ENCODE measurements around the gene ZNF639.

Gene ZNF639

DNA sequence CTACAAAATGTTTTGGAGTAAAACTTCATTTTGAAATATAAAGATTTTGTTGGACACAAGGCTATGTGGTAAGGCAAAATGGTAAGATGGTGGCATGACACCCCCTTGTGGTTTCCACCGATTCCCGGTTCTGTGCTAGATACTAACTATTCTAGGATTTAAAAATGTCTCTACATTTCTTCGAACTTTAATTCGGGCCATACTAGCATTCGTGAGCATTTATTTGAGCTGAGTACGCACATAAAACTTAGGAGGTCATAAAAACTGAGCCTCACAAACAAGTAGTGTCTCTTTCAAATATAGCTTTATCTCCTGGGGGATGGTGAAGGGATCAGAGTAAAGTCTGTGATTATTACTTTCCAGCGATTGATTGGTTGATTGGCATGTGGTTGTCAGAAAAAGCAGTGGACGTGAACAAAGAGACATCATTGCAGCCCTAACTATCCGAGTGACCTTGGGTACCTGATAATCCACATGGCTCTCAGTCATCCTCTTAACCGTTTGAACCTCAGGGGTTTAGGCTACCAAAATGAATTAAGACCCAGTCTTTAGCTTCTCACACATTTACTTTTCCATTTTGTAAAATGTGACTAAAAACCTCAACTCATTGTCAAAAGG lies 1.1 kb upstream of the ZNF639 start:
- peak; percentile 33 for DNase-seq

DNA sequence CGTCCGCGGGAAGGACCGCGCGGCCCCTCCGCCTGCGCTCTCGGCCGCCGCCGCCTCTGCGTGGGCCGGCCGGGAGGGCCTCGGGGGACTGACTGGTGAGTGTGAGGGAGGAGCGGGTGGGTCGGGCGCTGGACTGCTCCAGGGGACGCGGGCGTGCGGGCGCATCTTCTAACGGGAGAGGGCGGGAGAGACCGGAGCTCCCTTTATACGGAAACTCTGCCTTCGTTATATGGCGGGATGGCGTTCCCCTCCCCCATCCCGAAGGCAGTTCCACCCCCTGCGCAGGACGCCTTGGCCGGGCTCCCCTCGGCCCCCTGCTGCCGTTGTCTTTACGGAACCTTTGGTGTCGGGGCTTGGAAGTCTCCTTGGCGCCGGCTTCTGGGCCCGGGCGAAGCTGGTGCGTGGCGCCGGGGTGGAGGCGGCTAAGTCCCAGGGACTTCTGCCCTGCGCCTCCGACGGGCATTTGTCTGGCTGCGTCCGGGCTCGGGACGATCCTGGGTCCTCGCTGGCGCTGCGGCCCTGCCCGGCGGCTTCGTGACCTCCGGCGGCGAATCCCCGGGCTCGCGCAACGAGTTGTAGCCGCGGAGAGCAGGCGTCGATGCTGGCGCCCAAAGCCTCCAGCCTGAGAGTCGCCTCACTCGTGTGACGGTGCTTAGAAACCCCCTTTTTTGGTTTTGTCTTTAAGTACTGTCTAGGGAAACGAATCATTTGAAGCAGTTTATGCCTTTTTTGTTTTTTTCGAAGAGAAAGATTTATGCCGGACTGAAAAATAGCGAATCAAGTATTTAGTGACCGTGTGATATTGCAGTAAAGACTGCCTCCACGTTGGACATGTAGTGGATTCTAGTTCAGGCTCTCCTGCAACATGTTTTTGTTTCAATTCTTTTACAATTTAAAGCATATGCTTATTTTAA lies 623 bp downstream of the ZNF639 start:
- DNase-seq, result peak; percentile 67

DNA sequence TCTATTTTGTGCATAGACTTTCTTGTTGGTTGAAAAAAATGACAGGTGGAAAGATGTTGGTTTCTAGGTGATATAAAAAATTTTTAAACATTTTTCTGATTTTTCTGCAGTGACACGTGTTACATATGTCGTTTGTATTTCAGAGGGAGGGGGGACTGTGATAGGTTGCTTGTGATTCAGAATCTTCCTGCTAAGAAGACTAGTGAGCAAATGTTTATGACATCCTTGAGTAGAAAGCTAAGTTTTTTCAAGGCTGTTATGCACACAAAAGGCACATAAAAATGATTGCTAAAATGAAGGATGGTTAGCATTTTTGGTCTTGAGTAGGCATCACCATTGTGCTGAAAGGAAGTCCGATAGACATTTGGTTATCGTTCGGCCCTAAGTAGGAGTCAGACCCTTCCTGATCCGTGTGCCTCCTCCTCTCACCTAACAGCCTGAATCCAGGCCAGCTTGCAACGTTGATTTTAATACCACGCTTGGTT lies 1.5 kb downstream of the ZNF639 start:
- DNase-seq, result peak; percentile 13

DNA sequence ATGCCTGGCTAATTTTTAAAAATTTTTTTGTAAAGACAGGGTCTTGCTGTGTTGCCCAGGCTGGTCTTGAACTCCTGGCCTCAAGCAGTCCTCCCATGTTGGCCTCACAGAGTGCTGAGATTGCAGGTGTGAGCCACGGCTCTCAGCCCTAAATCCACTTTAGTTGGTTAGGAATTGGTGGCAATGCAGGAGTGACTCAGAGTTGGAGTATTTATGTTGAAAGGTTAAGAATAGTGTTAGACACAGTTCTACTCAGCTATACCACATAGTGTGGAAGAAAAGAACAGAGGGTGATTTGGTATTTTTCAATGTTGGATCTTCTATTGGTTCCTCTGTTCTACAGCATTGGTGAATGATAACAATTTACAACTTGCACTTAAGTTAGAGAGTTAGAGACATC lies 7.6 kb downstream of the ZNF639 start:
- no peak for DNase-seq

DNA sequence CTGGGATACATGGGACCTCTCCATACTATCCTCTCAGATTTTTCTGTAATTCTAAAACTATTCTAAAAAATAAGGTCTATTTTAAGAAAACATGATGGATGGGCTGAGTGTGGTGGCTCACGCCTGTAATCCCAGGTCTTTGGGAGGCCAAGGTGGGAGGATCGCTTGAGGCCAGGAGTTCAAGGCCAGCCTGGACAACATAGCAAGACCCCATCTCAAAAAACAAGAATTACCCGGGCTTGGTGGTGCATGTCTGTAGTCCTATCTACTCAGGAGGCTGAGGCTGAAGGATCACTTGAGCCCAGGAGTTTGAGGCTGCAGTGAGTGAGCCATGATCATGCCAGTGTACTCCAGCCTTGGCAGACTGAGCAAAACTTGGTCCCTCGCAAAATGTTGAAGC lies 9.4 kb downstream of the ZNF639 start:
- no peak for DNase-seq

DNA sequence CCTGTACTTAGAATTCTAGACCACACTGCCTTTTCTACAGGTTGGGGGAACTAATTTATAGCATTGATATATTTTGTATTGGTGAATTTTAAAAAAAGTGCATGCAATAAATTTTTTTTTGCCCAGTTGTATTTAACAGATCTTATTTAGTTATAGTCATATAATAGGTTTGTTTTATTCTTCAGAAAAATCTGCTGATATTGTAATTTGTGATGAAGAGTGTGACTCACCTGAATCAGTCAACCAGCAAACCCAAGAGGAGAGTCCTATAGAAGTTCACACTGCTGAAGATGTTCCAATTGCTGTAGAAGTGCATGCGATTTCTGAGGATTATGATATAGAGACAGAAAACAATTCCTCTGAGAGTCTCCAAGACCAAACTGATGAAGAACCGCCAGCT lies 10.3 kb downstream of the ZNF639 start:
- no peak for DNase-seq

DNA sequence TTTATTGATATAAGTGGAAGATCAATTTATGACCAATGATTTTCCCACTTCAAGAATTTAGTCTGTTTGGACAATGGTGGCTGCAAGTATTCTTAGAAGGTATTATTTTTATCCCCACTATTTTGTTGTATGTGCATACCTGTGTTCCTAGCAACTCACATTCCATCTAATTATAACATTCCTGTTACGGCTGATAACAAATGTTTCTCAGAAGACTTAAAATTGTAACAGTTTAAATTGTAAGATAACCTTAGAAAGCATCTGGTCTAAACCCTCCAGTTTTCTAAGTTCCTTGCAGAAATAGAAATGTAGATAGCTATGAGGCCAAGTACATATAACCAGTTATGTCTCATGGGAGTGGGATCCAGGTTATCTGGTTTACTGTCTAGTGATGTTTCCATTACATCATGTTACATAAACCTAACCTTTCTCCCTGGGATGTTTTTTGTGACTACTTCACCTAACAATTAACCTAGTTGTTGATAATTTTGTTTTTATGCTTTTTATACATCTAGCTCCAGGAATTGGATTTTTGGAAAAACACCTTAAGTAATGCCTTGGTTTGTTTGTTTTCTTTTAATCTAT lies 13.6 kb downstream of the ZNF639 start:
- DNase-seq, result no peak

DNA sequence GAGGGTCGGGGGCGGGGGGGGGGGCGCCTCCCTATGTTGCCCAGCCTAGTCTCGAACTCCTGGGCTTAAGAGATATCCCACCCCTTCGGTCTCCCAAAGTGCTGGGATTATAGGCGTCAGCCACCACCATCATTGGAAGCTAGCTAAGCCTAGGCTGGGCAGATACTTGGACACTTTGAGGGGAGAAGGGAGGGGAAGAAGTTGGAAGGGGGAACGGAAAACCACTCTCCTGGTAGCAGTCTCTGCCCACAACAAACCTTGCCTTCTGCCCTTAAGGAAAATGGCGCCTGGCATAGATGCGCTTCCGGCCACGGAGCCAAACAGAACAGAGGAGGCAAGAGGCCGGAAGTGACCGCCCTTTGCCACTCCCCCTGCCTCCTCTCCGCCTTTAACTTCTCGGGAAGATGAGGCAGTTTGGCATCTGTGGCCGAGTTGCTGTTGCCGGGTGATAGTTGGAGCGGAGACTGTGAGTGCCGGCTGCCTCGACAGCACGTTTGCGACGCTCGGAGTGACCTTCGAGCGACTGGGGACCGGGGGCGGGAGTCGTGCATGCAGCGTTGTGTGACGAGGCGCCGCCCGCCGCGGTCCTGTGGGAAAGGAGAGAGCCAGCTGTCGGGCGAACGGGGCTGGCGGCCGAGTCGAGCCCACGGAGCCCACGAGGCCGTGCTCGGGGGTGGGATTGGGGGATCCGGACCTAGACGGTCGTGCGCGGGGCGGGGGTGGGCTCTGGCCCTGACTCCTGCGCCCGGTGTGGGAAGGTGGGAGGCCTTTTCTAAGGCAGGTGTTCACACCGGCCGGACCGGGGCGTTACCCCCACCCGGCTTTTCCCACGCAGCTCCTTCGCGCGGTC lies 24.7 kb downstream of the ZNF639 start, which contains the start of gene MFN1:
Gene MFN1 (plus strand): TSS at position 365 of the 850 bp plus-strand sequence. CDS start 1,143 bp downstream, outside the sequence.
- DNase-seq, result peak; percentile 95

DNA sequence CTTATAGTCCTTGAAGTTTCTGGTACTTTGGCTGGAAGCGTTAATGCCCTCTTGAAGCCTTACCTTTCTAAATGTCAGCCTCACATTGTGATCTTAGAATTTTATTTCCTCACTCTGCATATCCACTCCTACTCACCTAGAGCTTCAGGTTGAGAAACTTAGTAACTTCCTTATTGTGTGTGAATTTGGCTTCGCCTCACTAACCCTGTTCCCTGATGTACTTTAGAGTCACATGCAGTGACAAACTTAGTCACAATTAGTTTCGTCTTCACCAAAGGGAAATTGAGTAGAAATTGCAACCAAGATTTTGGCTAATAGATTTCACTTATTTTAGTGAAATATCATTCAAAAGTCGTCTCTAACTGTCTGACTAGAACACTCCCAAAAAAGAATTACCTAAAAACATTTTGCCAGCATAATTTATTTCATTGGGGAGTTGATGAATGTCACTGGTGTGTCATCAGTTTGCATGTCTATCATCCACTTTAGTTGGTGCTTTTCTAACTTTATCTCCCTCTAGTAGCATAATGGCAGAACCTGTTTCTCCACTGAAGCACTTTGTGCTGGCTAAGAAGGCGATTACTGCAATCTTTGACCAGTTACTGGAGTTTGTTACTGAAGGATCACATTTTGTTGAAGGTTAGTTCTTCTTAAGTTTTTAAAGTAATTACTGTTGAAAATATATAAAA lies 25.6 kb downstream of the ZNF639 start:
- DNase-seq, result no peak

DNA sequence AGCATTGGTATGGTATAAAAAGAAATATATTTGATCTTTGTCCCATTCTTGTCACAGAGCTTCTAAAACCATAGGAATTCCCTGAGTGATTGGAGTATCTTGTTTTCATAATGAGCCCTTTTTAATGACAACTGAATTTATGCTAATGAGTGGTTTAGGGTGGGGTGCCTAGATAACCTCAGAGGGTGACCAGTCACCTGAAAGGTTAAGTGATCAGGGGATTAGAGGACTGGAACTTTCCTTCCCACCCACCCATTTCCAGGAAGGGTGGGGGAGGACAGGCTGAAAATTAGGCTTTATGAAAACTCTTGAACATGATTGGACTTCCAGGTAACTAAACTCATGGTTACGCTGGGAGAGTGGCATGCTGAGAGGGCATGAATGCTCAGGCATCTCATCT lies 33.2 kb downstream of the ZNF639 start:
- no peak for DNase-seq

DNA sequence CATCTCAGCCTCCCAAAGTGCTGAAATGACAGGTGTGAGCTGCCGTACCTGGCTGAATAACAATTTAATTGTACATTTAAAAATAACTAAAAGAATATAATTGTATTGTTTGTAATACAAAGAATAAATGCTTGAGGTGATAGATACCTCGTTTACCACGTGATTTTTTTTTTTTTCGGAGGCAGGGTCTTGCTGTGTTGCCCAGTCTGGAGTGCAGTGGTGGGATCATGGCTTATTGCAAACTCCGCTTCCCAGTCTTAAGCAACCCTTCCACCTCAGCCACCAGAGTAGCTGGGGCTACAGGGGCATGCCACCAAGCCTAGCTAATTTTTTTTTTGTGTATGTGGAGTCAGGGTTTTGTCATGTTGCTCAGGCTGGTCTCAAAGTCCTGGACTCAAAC lies 40.5 kb downstream of the ZNF639 start:
- no peak for DNase-seq

DNA sequence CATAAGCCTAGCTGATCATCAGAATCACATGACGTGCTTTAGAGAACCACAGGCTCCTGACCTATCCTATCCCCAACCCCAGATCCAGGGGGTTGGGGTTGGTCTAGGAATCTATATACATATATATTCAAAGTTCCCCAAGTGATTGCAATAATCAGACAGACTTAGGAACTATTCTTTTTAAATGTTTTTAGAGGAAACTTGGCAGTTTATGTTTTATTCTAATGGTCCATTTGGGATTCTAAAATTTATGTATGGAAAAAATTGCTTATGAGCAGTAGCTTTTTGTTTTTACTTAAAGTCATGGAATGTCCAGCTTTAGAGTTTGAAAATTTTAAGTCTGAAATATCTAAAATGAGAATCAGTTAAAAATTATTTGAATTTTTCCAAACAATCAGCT lies 46.8 kb downstream of the ZNF639 start:
- DNase-seq, result no peak

DNA sequence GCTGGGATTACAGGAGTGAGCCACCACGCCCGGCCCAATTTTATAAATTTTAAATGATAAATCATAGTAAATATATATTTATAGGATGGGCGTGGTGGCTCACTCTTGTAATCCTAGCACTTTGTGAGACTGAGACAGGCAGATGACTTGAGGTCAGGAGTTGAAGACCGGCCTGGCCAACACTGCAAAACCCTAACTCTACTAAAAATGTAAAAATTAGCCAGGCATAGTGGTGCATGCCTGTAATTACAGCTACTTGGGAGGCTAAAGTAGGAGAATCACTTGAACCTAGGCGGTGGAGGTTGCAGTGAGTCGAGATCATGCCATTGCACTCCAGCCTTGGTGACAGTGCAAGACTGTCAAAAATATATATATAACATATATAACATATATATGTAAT lies 51.1 kb downstream of the ZNF639 start:
- DNase-seq, result no peak

DNA sequence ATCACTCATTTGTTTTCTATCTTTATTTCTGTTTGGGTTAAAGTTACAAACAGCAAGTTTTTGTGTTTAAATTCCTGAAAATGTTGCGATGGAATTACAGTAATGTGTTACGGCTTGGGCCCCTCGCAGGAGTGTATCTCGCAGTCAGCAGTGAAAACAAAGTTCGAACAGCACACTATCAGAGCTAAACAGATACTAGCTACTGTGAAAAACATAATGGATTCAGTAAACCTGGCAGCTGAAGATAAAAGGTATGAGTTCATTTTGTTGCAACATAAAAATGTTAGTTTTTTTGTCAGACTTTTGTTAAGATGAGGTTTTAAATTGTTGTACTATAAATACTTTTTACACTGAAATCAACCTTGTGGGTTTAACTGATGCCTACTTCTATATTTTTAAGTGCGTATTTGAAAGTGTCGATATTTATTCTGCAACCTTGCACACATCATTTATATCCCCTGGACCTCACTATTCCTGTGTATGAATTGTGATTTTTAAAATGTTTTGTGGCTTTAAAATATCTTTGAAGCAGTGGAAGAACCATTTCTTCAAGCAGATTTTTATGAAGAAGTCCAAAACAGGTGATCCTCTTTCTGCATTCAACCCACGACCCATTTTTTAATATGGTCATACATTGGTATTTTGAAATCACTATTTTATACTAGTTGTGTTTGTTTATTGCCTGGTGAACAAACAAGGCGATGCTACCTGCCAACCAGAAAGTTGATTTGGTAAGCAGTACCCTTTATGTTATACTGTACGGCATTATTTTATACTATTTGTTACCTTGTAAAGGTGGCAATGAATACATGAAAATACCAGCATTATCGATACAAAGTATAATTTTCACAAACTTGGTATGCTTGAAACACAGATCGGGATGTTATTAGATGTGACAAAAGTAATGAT lies 52.5 kb downstream of the ZNF639 start:
- DNase-seq, result no peak

DNA sequence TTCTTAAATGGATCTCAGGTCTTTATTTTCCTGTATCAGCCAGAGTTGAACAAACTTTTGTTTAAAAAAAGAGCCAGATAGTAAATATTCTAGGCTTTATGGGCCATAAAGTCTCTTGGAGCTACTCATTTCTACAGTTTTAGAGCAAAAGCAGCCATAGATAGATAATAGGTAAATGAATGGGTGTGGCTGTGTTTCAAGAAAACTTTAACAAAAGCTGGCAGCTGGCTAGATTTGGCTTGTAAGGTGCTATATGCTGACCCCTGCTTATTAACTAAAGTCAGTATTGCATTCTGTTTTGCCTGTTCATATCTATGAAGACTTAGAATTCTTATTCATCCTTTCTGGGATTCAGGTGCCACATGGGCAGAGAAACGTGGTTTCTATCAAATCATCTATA lies 53.6 kb downstream of the ZNF639 start:
- DNase-seq, result no peak

Measured in NCI-H1092 treated with DMSO at 0.1 percent for 48 hours (cell line).